ENCODE data around the gene INO80D.

- TF ChIP-seq CTCF (IDR thresholded peaks at IDR 0.05) (no peak), POLR2A (IDR thresholded peaks at IDR 0.05) (no peak)
Measured at GRCh38 chr2:205959521-205959920, 126.5 kb downstream of the INO80D start.
